Mammary epithelial cell (primary cell): ENCODE measurements around the gene MED27.

Source experiments
- CTCF ChIP-seq, 2 donors: IDR thresholded peaks in 1 of 2; conservative IDR thresholded peaks in 1 of 2; 2 replicates each; pipeline ENCODE4 v1.5.1; 2011 to 2012; ENCODE audit warnings: inconsistent platforms in 2 of 2, low read length in 2 of 2, mild to moderate bottlenecking in 2 of 2, control low read depth in 1 of 2, low read depth in 1 of 2; ENCODE audit not compliant: insufficient read depth in 1 of 2; ENCODE audit errors: extremely low read depth in 1 of 2
- EZH2 ChIP-seq: IDR thresholded peaks from 2 replicates; pipeline ENCODE4 v1.6.1; 2012; ENCODE audit warnings: low read length, inconsistent platforms, borderline replicate concordance

GRCh38 chr9:132041798-132042197 lies 37.9 kb downstream of the MED27 start:
- TF ChIP-seq CTCF (conservative IDR thresholded peaks at IDR 0.05 in 1 of 2, IDR thresholded peaks at IDR 0.05 in 1 of 2; ENCODE audit: extremely low read depth in 1 of 2, insufficient read depth in 1 of 2, low read depth in 1 of 2, low read length in 2 of 2) (no peak), EZH2 (no peak)
